GM12872 (cell line): Measurements from ENCODE around the gene FNDC3A.

ENCODE experiments used
- TF ChIP-seq, protein P1 (sequence below): IDR thresholded peaks from 3 replicates; pipeline ENCODE4 v1.5.1; 2011; ENCODE audit warnings: low read depth, mild to moderate bottlenecking, low read length, moderate library complexity; ENCODE audit not compliant: insufficient read depth

The FNDC3A gene

DNA sequence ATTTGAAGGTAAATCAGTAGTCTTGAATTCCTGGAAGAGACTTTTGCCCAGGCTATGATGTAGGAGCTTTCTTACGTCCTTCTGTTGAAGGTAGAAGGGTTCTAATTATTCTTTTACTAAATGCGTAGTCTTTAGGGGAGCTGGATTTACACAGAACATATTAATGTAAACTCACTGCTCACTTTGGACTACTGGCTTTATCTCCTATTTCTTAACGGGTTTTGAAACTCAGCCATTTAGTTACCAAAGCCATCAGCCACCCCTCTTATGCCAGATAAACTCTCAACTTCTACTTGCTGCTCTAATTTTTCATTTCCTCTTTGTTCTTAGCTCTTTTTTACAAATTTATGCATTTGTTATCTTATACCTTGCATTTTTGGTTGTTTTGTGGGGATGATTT, 81.5 kb downstream of the FNDC3A start:
- TF ChIP-seq, protein P1, sequence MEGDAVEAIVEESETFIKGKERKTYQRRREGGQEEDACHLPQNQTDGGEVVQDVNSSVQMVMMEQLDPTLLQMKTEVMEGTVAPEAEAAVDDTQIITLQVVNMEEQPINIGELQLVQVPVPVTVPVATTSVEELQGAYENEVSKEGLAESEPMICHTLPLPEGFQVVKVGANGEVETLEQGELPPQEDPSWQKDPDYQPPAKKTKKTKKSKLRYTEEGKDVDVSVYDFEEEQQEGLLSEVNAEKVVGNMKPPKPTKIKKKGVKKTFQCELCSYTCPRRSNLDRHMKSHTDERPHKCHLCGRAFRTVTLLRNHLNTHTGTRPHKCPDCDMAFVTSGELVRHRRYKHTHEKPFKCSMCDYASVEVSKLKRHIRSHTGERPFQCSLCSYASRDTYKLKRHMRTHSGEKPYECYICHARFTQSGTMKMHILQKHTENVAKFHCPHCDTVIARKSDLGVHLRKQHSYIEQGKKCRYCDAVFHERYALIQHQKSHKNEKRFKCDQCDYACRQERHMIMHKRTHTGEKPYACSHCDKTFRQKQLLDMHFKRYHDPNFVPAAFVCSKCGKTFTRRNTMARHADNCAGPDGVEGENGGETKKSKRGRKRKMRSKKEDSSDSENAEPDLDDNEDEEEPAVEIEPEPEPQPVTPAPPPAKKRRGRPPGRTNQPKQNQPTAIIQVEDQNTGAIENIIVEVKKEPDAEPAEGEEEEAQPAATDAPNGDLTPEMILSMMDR: no peak

DNA sequence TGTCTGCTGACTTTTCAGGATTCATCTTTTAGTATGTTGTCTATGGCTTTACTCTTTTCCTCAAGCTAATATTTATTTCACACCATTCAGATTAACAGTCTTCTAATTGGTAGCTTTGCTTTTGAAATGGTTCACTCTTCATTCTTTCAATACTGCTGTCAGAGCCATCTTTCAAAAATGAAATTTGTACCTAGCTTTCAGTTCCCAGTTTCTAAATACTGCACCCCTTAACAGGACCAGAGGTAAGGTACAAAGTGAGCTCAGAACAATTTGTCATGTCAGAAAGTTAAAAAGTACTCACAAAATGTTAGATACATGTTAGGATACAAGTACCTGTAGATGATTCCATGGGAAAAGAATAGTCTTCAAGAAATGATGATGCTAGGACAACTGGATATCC, 83.0 kb downstream of the FNDC3A start:
- TF ChIP-seq, protein P1: no peak

DNA sequence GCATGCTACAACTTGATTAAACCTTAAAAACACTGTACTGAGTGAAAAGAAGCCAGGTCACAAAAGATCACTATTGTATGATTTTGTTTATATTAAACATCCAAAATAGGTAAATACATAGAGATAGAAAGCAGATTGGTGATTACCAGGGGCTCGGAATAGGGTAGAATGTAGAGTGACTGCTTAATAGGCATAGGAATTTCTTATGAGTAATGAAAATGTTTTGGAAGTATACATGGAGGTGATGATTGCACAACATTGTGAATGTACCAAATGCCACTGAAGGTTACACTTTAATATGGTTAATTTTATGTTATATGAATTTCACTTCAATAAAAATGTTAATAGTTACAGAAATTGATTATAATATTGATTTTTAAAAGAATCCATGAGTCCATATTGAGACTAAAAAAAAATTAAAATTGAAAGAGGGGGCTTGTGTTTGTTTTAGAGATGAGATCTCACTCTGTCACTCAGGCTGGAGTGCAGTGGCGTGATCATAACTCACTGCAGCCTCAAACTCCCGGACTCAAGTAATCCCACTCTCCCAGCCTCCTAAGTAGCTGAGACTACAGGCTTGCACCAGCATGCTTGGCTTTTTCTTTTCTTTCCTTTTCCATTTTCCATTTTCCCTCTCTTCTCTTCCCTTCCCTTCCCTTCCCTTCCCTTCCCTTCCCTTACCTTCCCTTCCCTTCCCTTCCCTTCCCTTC, 85.1 kb downstream of the FNDC3A start:
- TF ChIP-seq, protein P1: no peak

DNA sequence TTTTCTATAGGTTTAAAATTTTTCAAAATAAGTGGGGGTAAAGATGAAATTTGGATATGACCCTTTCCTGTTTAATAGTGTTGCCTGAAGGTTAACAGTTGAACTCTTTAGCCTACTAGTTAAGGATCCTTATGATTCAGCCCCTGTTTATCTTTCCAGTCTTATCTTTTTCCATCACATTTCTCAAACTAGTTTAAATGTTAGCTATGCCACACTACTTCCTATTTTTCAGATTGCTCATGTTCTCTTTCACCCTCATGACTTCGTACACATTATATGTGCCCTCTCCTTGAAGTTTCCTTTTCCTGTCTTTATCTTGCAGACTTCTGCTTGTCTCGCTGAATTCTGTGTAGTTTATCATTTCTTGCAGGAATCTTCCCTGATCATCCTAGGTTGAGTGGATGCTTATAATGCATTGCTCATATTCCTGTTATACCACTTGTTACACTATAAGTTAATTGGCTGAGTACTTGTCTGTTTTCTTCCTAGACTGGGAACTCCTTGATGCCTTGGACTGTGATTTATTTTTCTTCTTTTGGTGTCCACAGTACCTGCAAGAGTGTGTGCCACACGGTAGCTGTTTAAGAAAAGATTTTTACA, 86.7 kb downstream of the FNDC3A start:
- TF ChIP-seq, protein P1: no peak

DNA sequence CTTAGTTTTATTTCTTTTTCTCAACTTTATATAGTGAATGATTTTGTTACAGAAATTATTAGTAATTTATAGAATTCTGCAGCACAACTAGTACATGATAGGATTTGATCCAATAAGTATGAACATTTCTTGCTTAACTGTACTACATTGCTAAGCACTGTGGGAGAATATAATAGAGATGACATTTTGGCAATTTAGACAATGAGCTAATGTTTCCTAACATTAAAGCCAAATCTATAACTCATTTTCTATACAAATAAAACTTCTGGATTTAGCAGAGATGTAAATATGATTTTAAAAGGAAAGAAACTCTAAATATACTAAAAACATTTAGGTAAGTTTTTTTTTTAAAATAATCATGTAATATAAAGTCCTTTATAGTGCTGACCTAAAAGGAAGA, 87.3 kb downstream of the FNDC3A start:
- TF ChIP-seq, protein P1: no peak

DNA sequence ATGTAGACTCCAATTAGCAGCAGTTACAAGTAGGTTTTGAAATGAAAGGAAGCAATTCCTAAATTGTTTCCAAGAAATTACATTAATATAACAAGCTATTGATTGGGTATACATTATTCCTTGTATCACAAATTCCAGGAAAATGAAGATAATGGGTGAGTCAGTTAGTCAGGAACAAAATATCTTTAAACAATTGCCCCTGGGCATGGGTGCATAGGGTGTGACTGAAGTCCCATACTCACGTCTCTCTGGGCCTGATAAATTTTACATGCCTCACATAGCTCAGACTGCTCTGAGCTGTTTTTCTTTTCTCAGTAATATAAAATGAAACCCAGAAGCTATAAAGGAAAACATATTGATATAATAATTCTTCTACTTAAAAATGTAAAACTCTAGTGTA, 87.8 kb downstream of the FNDC3A start:
- TF ChIP-seq, protein P1: no peak

DNA sequence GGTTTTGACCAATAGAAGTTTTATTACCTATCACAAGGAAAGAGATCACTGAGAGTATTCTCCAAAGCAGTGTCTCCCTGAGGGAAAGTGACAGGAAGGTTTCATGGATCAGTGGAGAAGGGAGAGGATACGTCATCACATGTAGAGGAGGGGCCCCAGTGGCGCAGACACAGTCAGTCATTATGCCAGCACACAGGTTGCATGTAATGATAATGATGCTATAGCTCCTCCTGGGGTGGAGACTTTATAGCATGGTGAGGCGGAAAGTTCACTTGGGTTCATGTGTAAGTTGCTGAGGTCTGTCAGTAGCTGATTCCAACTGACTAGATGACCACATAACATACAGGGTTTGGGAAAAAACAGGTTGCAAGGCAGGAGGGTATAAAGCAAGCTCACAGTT, 88.8 kb downstream of the FNDC3A start:
- TF ChIP-seq, protein P1: no peak
